Naive thymus-derived CD4-positive, alpha-beta T cell (primary cell): ENCODE measurements around the gene HLCS. TPM values are rescaled to one million over a fixed set of nuclear protein-coding genes. Genes with fewer than 3 reads are reported as not detected.

Experiments used
- ATAC-seq: fragments of 150-1000 bp; cut with Tn5 transposase; 2 replicates; pipeline ENCODE4 v1.10.0; 2021; ENCODE audit warnings: mild to moderate bottlenecking, moderate library complexity
- CTCF ChIA-PET: fragments of 350-600 bp; sonication (Branson Sonifier 250); formaldehyde crosslinking; loops from one replicate; lab custom pipeline; 2021; ENCODE audit warnings: antibody characterized with exemption; lab: Charles Lee
- POLR2A ChIA-PET: fragments of 350-600 bp; sonication (Branson Sonifier 250); formaldehyde crosslinking; loops from one replicate; lab custom pipeline; 2021; ENCODE audit warnings: antibody characterized with exemption, inconsistent platforms; lab: Charles Lee
- DNase-seq, 9 donors: peaks; one replicate each; pipeline versions ENCODE4 v3.0.0 to v3.0.0-alpha.2; 2020 to 2022; ENCODE audit warnings: mixed read lengths in 1 of 9
- H3K27ac ChIP-seq: one replicate; pipeline ENCODE4 v1.7.0; 2013; ENCODE audit warnings: mild to moderate bottlenecking, low read depth, low read length, moderate library complexity
- H3K27me3 ChIP-seq, 2 donors: one replicate each; pipeline ENCODE4 v1.7.0; 2013; ENCODE audit warnings: low read length in 2 of 2, mild to moderate bottlenecking in 2 of 2, moderate library complexity in 2 of 2; ENCODE audit not compliant: control insufficient read depth in 2 of 2, insufficient read depth in 2 of 2
- H3K36me3 ChIP-seq, 3 experiments: 1 replicate in 2 of 3; 2 replicates in 1 of 3; pipeline ENCODE4 v1.7.0; 2013; ENCODE audit warnings: low read length in 3 of 3, mild to moderate bottlenecking in 3 of 3, moderate library complexity in 1 of 3; ENCODE audit not compliant: insufficient read depth in 3 of 3, control insufficient read depth in 2 of 3
- H3K4me1 ChIP-seq, 2 donors: one replicate each; pipeline ENCODE4 v1.7.0; 2013; ENCODE audit warnings: low read length in 2 of 2, mild to moderate bottlenecking in 2 of 2, moderate library complexity in 1 of 2; ENCODE audit not compliant: control insufficient read depth in 2 of 2, insufficient read depth in 2 of 2
- H3K4me3 ChIP-seq: 2 replicates; pipeline ENCODE4 v1.7.0; 2013; ENCODE audit warnings: mild to moderate bottlenecking, low read length
- H3K9me3 ChIP-seq, 3 experiments: 1 replicate in 2 of 3; 2 replicates in 1 of 3; pipeline ENCODE4 v1.7.0; 2013; ENCODE audit warnings: low read length in 3 of 3; ENCODE audit not compliant: control insufficient read depth in 2 of 3
- H3K27ac Mint-ChIP-seq, 9 donors: one replicate each; pipeline ENCODE4 v1.8.0; 2020 to 2022; ENCODE audit warnings: mixed read lengths in 9 of 9, mild to moderate bottlenecking in 8 of 9, moderate library complexity in 5 of 9, inconsistent platforms in 2 of 9
- H3K27me3 Mint-ChIP-seq, 5 donors: one replicate each; pipeline ENCODE4 v1.8.0; 2021 to 2022; ENCODE audit warnings: mixed read lengths in 5 of 5, mild to moderate bottlenecking in 1 of 5
- H3K36me3 Mint-ChIP-seq, 5 donors: one replicate each; pipeline ENCODE4 v1.8.0; 2020 to 2022; ENCODE audit warnings: mixed read lengths in 5 of 5, mild to moderate bottlenecking in 3 of 5, inconsistent platforms in 1 of 5
- H3K4me1 Mint-ChIP-seq, 7 donors: one replicate each; pipeline ENCODE4 v1.8.0; 2020 to 2022; ENCODE audit warnings: mixed read lengths in 7 of 7, mild to moderate bottlenecking in 3 of 7, inconsistent platforms in 1 of 7
- H3K4me3 Mint-ChIP-seq, 10 donors: one replicate each; pipeline ENCODE4 v1.8.0; 2020 to 2022; ENCODE audit warnings: mild to moderate bottlenecking in 10 of 10, mixed read lengths in 10 of 10, moderate library complexity in 6 of 10, inconsistent platforms in 2 of 10
- H3K9me3 Mint-ChIP-seq, 11 donors: one replicate each; pipeline ENCODE4 v1.8.0; 2020 to 2022; ENCODE audit warnings: mixed read lengths in 11 of 11, mild to moderate bottlenecking in 4 of 11, inconsistent platforms in 1 of 11, moderate library complexity in 1 of 11
- intact Hi-C, 2 donors: fragments of 100-400 bp; cut with micrococcal nuclease; formaldehyde crosslinking; loops; one replicate each; pipeline ENCODE4 v1.15.1; 2023
- polyA plus RNA-seq, 2 donors: library from polyadenylated mRNA; unstranded; fragments of 300-500 nt; fragmentation: Illumina TruSeq; gene quantifications; one replicate each; pipeline ENCODE4 v1.2.3, GENCODE V29; 2021
- total RNA-seq, 6 experiments: library from RNA in 5 of 6; stranded (reverse) in 5 of 6; gene quantifications; 1 replicate in 5 of 6; 2 replicates in 1 of 6; pipeline ENCODE4 v1.2.3 and lab custom pipeline; 2021 to 2026

The HLCS gene
- total and polyA plus RNA-seq, 7 experiments from 2014 or later = 7.0 to 19.3 (median 9.0) TPM

GRCh38 chr21:36839123-36839522 lies 127.3 kb downstream of the HLCS start:
- Histone ChIP-seq H3K4me3 (no peak overlapping the region), H3K36me3 (no peaks in the 10 kb centered on the region), H3K27me3 (no peaks in the 10 kb centered on the region), H3K4me1 (no peaks in the 10 kb centered on the region), H3K27ac (no peak overlapping the region), H3K9me3 (no peaks in the 10 kb centered on the region)
- intact Hi-C loops = no loop called here
- no peak for DNase-seq
- H3K9me3 Mint-ChIP-seq = no peaks in the 10 kb centered on the region
- ChIA-PET CTCF (no interaction called here), POLR2A (no interaction called here)
- no peak overlapping the region for H3K4me3 Mint-ChIP-seq
- H3K4me1 Mint-ChIP-seq = peaks cover 0 to 3% (median 0%) of the 10 kb centered on the region in 7 donors
- no peaks in the 10 kb centered on the region for H3K27me3 Mint-ChIP-seq
- no peak for ATAC-seq
- peaks cover 0 to 25% (median 8%) of the 10 kb centered on the region in 5 donors for H3K36me3 Mint-ChIP-seq
- H3K27ac Mint-ChIP-seq = no peak overlapping the region

GRCh38 chr21:36835383-36835795 lies 131.1 kb downstream of the HLCS start:
- no peaks in the 10 kb centered on the region for H3K27me3 Mint-ChIP-seq
- no peaks in the 10 kb centered on the region for H3K27me3 ChIP-seq
- no peaks in the 10 kb centered on the region for H3K9me3 Mint-ChIP-seq
- POLR2A ChIA-PET = no interaction called here
- no peak for DNase-seq
- ATAC-seq = no peak
- intact Hi-C loops = no loop called here
- H3K27ac Mint-ChIP-seq = no peak overlapping the region
- H3K9me3 ChIP-seq = no peaks in the 10 kb centered on the region
- H3K4me3 ChIP-seq = no peak overlapping the region
- H3K36me3 Mint-ChIP-seq = peaks cover 0 to 18% (median 5%) of the 10 kb centered on the region in 5 donors
- H3K27ac ChIP-seq = no peak overlapping the region
- no peaks in the 10 kb centered on the region for H3K36me3 ChIP-seq
- H3K4me1 Mint-ChIP-seq = peaks cover 0 to 6% (median 4%) of the 10 kb centered on the region in 7 donors
- no peaks in the 10 kb centered on the region for H3K4me1 ChIP-seq
- H3K4me3 Mint-ChIP-seq = no peak overlapping the region
- CTCF ChIA-PET = no interaction called here

- no peaks in the 10 kb centered on the region for H3K9me3 Mint-ChIP-seq
- no peak for ATAC-seq
- peaks cover 0 to 18% (median 5%) of the 10 kb centered on the region in 5 donors for H3K36me3 Mint-ChIP-seq
- no peak overlapping the region for H3K4me3 Mint-ChIP-seq
- ChIA-PET POLR2A (no interaction called here), CTCF (no interaction called here)
- Histone ChIP-seq H3K27ac (no peak overlapping the region), H3K27me3 (no peaks in the 10 kb centered on the region), H3K4me3 (no peak overlapping the region), H3K36me3 (no peaks in the 10 kb centered on the region), H3K4me1 (no peaks in the 10 kb centered on the region), H3K9me3 (no peaks in the 10 kb centered on the region)
- intact Hi-C loops = no loop called here
- H3K27ac Mint-ChIP-seq = no peak overlapping the region
- no peak for DNase-seq
- no peaks in the 10 kb centered on the region for H3K27me3 Mint-ChIP-seq
- H3K4me1 Mint-ChIP-seq = peaks cover 0 to 6% (median 4%) of the 10 kb centered on the region in 7 donors
These were observed 132.3 kb downstream of the HLCS start for GRCh38 chr21:36834192-36834591.

GRCh38 chr21:36830100-36830499 lies 136.4 kb downstream of the HLCS start:
- peaks cover 0 to 8% (median 4%) of the 10 kb centered on the region in 7 donors for H3K4me1 Mint-ChIP-seq
- no peaks in the 10 kb centered on the region for H3K36me3 ChIP-seq
- no peaks in the 10 kb centered on the region for H3K9me3 ChIP-seq
- no peak overlapping the region for H3K4me3 Mint-ChIP-seq
- no peak overlapping the region for H3K27ac ChIP-seq
- peaks cover 0 to 28% (median 6%) of the 10 kb centered on the region in 5 donors for H3K36me3 Mint-ChIP-seq
- H3K4me1 ChIP-seq = no peaks in the 10 kb centered on the region
- no peak overlapping the region for H3K27ac Mint-ChIP-seq
- H3K27me3 ChIP-seq = no peaks in the 10 kb centered on the region
- DNase-seq (no peak), ATAC-seq (no peak)
- no peaks in the 10 kb centered on the region for H3K27me3 Mint-ChIP-seq
- no peak overlapping the region for H3K4me3 ChIP-seq
- intact Hi-C loops = no loop called here
- ChIA-PET POLR2A (no interaction called here), CTCF (no interaction called here)
- H3K9me3 Mint-ChIP-seq = no peaks in the 10 kb centered on the region

GRCh38 chr21:36828891-36829515 lies 137.5 kb downstream of the HLCS start:
- DNase-seq = no peak
- POLR2A ChIA-PET = no interaction called here
- Mint-ChIP-seq H3K27me3 (no peaks in the 10 kb centered on the region), H3K27ac (no peak overlapping the region), H3K9me3 (peaks cover 0 to 2% (median 0%) of the 10 kb centered on the region in 11 donors), H3K36me3 (peaks cover 0 to 38% (median 16%) of the 10 kb centered on the region in 5 donors), H3K4me3 (no peak overlapping the region), H3K4me1 (peaks cover 0 to 12% (median 4%) of the 10 kb centered on the region in 7 donors)
- H3K36me3 ChIP-seq = no peaks in the 10 kb centered on the region
- H3K9me3 ChIP-seq = no peaks in the 10 kb centered on the region
- CTCF ChIA-PET = no interaction called here
- H3K27me3 ChIP-seq = no peaks in the 10 kb centered on the region
- H3K27ac ChIP-seq = no peak overlapping the region
- intact Hi-C loops = no loop called here
- no peaks in the 10 kb centered on the region for H3K4me1 ChIP-seq
- no peak for ATAC-seq
- H3K4me3 ChIP-seq = no peak overlapping the region

GRCh38 chr21:36828208-36828607 lies 138.3 kb downstream of the HLCS start:
- DNase-seq (no peak), ATAC-seq (no peak)
- Mint-ChIP-seq H3K4me3 (no peak overlapping the region), H3K9me3 (peaks cover 0 to 2% (median 0%) of the 10 kb centered on the region in 11 donors), H3K27ac (no peak overlapping the region), H3K4me1 (peaks cover 0 to 12% (median 4%) of the 10 kb centered on the region in 7 donors), H3K27me3 (no peaks in the 10 kb centered on the region), H3K36me3 (peaks cover 0 to 39% (median 23%) of the 10 kb centered on the region in 5 donors)
- H3K9me3 ChIP-seq = no peaks in the 10 kb centered on the region
- intact Hi-C loops = no loop called here
- H3K4me3 ChIP-seq = no peak overlapping the region
- POLR2A ChIA-PET = no interaction called here
- CTCF ChIA-PET = no interaction called here
- H3K27me3 ChIP-seq = no peaks in the 10 kb centered on the region
- H3K27ac ChIP-seq = no peak overlapping the region
- H3K4me1 ChIP-seq = no peaks in the 10 kb centered on the region
- H3K36me3 ChIP-seq = no peaks in the 10 kb centered on the region

- H3K27ac Mint-ChIP-seq = no peak overlapping the region
- peaks cover 0 to 6% (median 0%) of the 10 kb centered on the region in 7 donors for H3K4me1 Mint-ChIP-seq
- peaks cover 0 to 51% (median 39%) of the 10 kb centered on the region in 5 donors for H3K36me3 Mint-ChIP-seq
- POLR2A ChIA-PET = no interaction called here
- H3K27me3 Mint-ChIP-seq = no peaks in the 10 kb centered on the region
- CTCF ChIA-PET = no interaction called here
- no peak overlapping the region for H3K27ac ChIP-seq
- no peaks in the 10 kb centered on the region for H3K36me3 ChIP-seq
- H3K27me3 ChIP-seq = no peaks in the 10 kb centered on the region
- H3K4me3 Mint-ChIP-seq = no peak overlapping the region
- H3K4me3 ChIP-seq = no peak overlapping the region
- H3K9me3 Mint-ChIP-seq = peaks cover 0 to 2% (median 0%) of the 10 kb centered on the region in 11 donors
- no peaks in the 10 kb centered on the region for H3K4me1 ChIP-seq
- intact Hi-C loops = no loop called here
- ATAC-seq = no peak
- H3K9me3 ChIP-seq = no peaks in the 10 kb centered on the region
- no peak for DNase-seq
These were observed 140.8 kb downstream of the HLCS start for GRCh38 chr21:36825658-36826057.
